SJSA1 (cell line): Measurements from ENCODE around the gene SLC6A2. TPM values are rescaled to one million over a fixed set of nuclear protein-coding genes. Genes with fewer than 3 reads are reported as not detected.
"Not testable (repeated sequence)": the region's sequence is repeated elsewhere in the genome, so short reads cannot be mapped to it uniquely, and the experiment has no call there.

Experiments
- DNase-seq, 2 experiments: peaks; one replicate each; pipeline ENCODE4 v3.0.0-alpha.2; 2015 to 2020; ENCODE audit warnings: low spot score in 2 of 2, low read depth in 1 of 2
- H3K27ac ChIP-seq: fragments of 250-450 bp; sonication (Bioruptor Pico); 2 replicates; pipeline ENCODE4 v1.5.1; 2020; ENCODE audit warnings: mild to moderate bottlenecking, moderate library complexity
- H3K27me3 ChIP-seq: fragments of 250-450 bp; sonication (Bioruptor Pico); replicated peaks from 2 replicates; pipeline ENCODE4 v1.5.1; 2020; ENCODE audit warnings: mild to moderate bottlenecking, moderate library complexity
- H3K36me3 ChIP-seq: fragments of 250-450 bp; sonication (Bioruptor Pico); 2 replicates; pipeline ENCODE4 v1.5.1; 2020; ENCODE audit warnings: mild to moderate bottlenecking
- H3K4me1 ChIP-seq: fragments of 250-450 bp; sonication (Bioruptor Pico); replicated peaks from 2 replicates; pipeline ENCODE4 v1.6.1; 2021; ENCODE audit warnings: mild to moderate bottlenecking
- H3K4me3 ChIP-seq: fragments of 250-450 bp; sonication (Bioruptor Pico); 2 replicates; pipeline ENCODE4 v1.5.1; 2020; ENCODE audit warnings: mild to moderate bottlenecking
- H3K9me3 ChIP-seq: fragments of 250-450 bp; sonication (Bioruptor Pico); replicated peaks from 2 replicates; pipeline ENCODE4 v1.5.1; 2020; ENCODE audit warnings: mild to moderate bottlenecking
- total RNA-seq: library from RNA; depleted of rRNA; stranded (reverse); fragments of >200 nt; shearing (Covaris generic); gene quantifications from 2 replicates; pipeline ENCODE4 v1.2.3, GENCODE V29; 2014; rRNA removed

SLC6A2 gene
- total RNA-seq: not detected in 2 replicates

- no peak within 1 kb of the TSS for H3K27ac ChIP-seq
- no peaks in the 10 kb centered on the region for H3K36me3 ChIP-seq
- no peaks in the 10 kb centered on the region for H3K4me1 ChIP-seq
- H3K9me3 ChIP-seq: no peaks in the 10 kb centered on the region
- H3K4me3 ChIP-seq: no peak within 1 kb of the TSS
- no peak for DNase-seq
- peaks cover 60% of the 10 kb centered on the region for H3K27me3 ChIP-seq
Measured at GRCh38 chr16:55655897-55656681, at the start of gene SLC6A2. Gene SLC6A2, plus strand, starts transcription at chr16:55655988. Its CDS starts 707 bp downstream, at chr16:55656695.

GRCh38 chr16:55613613-55614335 lies 42.0 kb upstream of the SLC6A2 start:
- Histone ChIP-seq H3K4me1 (no peaks in the 10 kb centered on the region), H3K27me3 (no peaks in the 10 kb centered on the region; the same call in 1 of the 2 replicates), H3K9me3 (no peaks in the 10 kb centered on the region), H3K27ac (no peak overlapping the region), H3K4me3 (no peak overlapping the region), H3K36me3 (no peaks in the 10 kb centered on the region)
- DNase-seq: no peak

GRCh38 chr16:55615071-55615470 lies 40.7 kb upstream of the SLC6A2 start:
- no peak overlapping the region for H3K27ac ChIP-seq
- H3K4me1 ChIP-seq: no peaks in the 10 kb centered on the region
- H3K4me3 ChIP-seq: no peak overlapping the region
- no peaks in the 10 kb centered on the region for H3K9me3 ChIP-seq
- DNase-seq: no peak
- H3K27me3 ChIP-seq: peaks cover 3% of the 10 kb centered on the region
- H3K36me3 ChIP-seq: no peaks in the 10 kb centered on the region

GRCh38 chr16:55615670-55616069 lies 40.1 kb upstream of the SLC6A2 start:
- not testable (repeated sequence) for H3K4me3 ChIP-seq, H3K27me3 ChIP-seq, H3K4me1 ChIP-seq, H3K9me3 ChIP-seq, DNase-seq, H3K27ac ChIP-seq, H3K36me3 ChIP-seq

GRCh38 chr16:55621771-55622170 lies 34.0 kb upstream of the SLC6A2 start:
- no peak for DNase-seq
- H3K36me3 ChIP-seq: no peaks in the 10 kb centered on the region
- peaks cover 10% of the 10 kb centered on the region; the same call in 1 of the 2 replicates for H3K27me3 ChIP-seq
- no peak overlapping the region for H3K27ac ChIP-seq
- H3K9me3 ChIP-seq: no peaks in the 10 kb centered on the region
- H3K4me1 ChIP-seq: peaks cover 8% of the 10 kb centered on the region
- no peak overlapping the region for H3K4me3 ChIP-seq

GRCh38 chr16:55622272-55622671 lies 33.5 kb upstream of the SLC6A2 start:
- Histone ChIP-seq H3K9me3 (no peaks in the 10 kb centered on the region), H3K4me3 (no peak overlapping the region), H3K27me3 (peaks cover 10% of the 10 kb centered on the region; the same call in 1 of the 2 replicates), H3K36me3 (no peaks in the 10 kb centered on the region), H3K4me1 (peaks cover 8% of the 10 kb centered on the region), H3K27ac (no peak overlapping the region)
- DNase-seq: no peak

- H3K4me3 ChIP-seq: no peak overlapping the region
Measured at GRCh38 chr16:55622930-55623561, 32.7 kb upstream of the SLC6A2 start.

GRCh38 chr16:55623640-55624039 lies 32.1 kb upstream of the SLC6A2 start:
- DNase-seq: no peak
- peaks cover 8% of the 10 kb centered on the region for H3K4me1 ChIP-seq
- H3K27ac ChIP-seq: no peak overlapping the region
- H3K36me3 ChIP-seq: no peaks in the 10 kb centered on the region
- peaks cover 14% of the 10 kb centered on the region for H3K27me3 ChIP-seq
- no peak overlapping the region for H3K4me3 ChIP-seq
- no peaks in the 10 kb centered on the region for H3K9me3 ChIP-seq

More at GRCh38 chr16:55622930-55623561, 32.7 kb upstream of the SLC6A2 start:
- H3K27me3 ChIP-seq: peaks cover 14% of the 10 kb centered on the region
- no peaks in the 10 kb centered on the region for H3K9me3 ChIP-seq
- peaks cover 8% of the 10 kb centered on the region for H3K4me1 ChIP-seq
- H3K36me3 ChIP-seq: no peaks in the 10 kb centered on the region
- peak; percentile 51 to 69 for DNase-seq
- no peak overlapping the region for H3K27ac ChIP-seq

GRCh38 chr16:55624696-55625095 lies 31.1 kb upstream of the SLC6A2 start:
- Histone ChIP-seq H3K4me1 (peaks cover 8% of the 10 kb centered on the region), H3K9me3 (no peaks in the 10 kb centered on the region), H3K4me3 (no peak overlapping the region), H3K36me3 (no peaks in the 10 kb centered on the region), H3K27ac (no peak overlapping the region), H3K27me3 (peaks cover 11% of the 10 kb centered on the region; the same call in 1 of the 2 replicates)
- no peak for DNase-seq

- Histone ChIP-seq H3K27ac (no peak overlapping the region), H3K9me3 (no peaks in the 10 kb centered on the region), H3K36me3 (no peaks in the 10 kb centered on the region), H3K4me1 (peaks cover 8% of the 10 kb centered on the region), H3K27me3 (peaks cover 11% of the 10 kb centered on the region; the same call in 1 of the 2 replicates), H3K4me3 (no peak overlapping the region)
- DNase-seq: no peak
Measured at GRCh38 chr16:55625843-55626242, 29.9 kb upstream of the SLC6A2 start.

- peaks cover 11% of the 10 kb centered on the region; the same call in 1 of the 2 replicates for H3K27me3 ChIP-seq
- no peak overlapping the region for H3K27ac ChIP-seq
- no peaks in the 10 kb centered on the region for H3K4me1 ChIP-seq
- H3K4me3 ChIP-seq: no peak overlapping the region
- H3K36me3 ChIP-seq: no peaks in the 10 kb centered on the region
- H3K9me3 ChIP-seq: no peaks in the 10 kb centered on the region
- no peak for DNase-seq
Measured at GRCh38 chr16:55628306-55628968, 27.4 kb upstream of the SLC6A2 start.

- H3K27ac ChIP-seq: no peak overlapping the region
- H3K36me3 ChIP-seq: no peaks in the 10 kb centered on the region
- DNase-seq: no peak
- no peak overlapping the region for H3K4me3 ChIP-seq
- H3K27me3 ChIP-seq: peaks cover 7% of the 10 kb centered on the region; the same call in 1 of the 2 replicates
- no peaks in the 10 kb centered on the region for H3K4me1 ChIP-seq
- no peaks in the 10 kb centered on the region for H3K9me3 ChIP-seq
Measured at GRCh38 chr16:55630774-55631173, 25.0 kb upstream of the SLC6A2 start.

- H3K27ac ChIP-seq: no peak overlapping the region
- H3K9me3 ChIP-seq: no peaks in the 10 kb centered on the region
- no peaks in the 10 kb centered on the region for H3K4me1 ChIP-seq
- peaks cover 11% of the 10 kb centered on the region; the same call in 1 of the 2 replicates for H3K27me3 ChIP-seq
- DNase-seq: no peak
- no peak overlapping the region for H3K4me3 ChIP-seq
- no peaks in the 10 kb centered on the region for H3K36me3 ChIP-seq
Measured at GRCh38 chr16:55632259-55632658, 23.5 kb upstream of the SLC6A2 start.
